A549 (cell line): ENCODE data around the gene P2RX3. TPM values are rescaled to one million over a fixed set of nuclear protein-coding genes. Genes with fewer than 3 reads are reported as not detected.

Experiments
- ATAC-seq, 2 experiments: fragments of 200-7000 bp in 1 of 2; fragments of >200 bp in 1 of 2; cut with Nextera tagmentation in 1 of 2; cut with Tn5 transposase in 1 of 2; 3 replicates each; pipeline versions ENCODE4 v1.8.0 to v1.9.1; 2018 to 2020; ENCODE audit warnings: mild to moderate bottlenecking in 1 of 2, moderate library complexity in 1 of 2
- CTCF ChIA-PET: fragments of 300-600 bp; sonication (Branson Sonifier 250); formaldehyde crosslinking; extraction: SDS; loops from one replicate; lab custom pipeline; 2021; ENCODE audit warnings: antibody characterized with exemption, inconsistent platforms; lab: Yijun Ruan, JAX
- POLR2A ChIA-PET: fragments of 350-600 bp; formaldehyde crosslinking; extraction: SDS; loops from one replicate; lab custom pipeline; 2021; ENCODE audit warnings: antibody characterized with exemption, inconsistent platforms; lab: Yijun Ruan, JAX
- DNase-seq, 2 experiments: peaks; one replicate each; pipeline versions ENCODE4 v3.0.0 to v3.0.0-alpha.2; 2011 to 2016; ENCODE audit warnings: low read depth in 1 of 2, low spot score in 1 of 2
- FAIRE-seq: peaks from 2 replicates; lab custom pipeline; 2011; peaks lifted over from hg19 to GRCh38; lab: Jason Lieb, UNC
- H3K27ac ChIP-seq, 2 experiments: fragments of >200 bp; sonication (Bioruptor Twin); formaldehyde crosslinking; 3 replicates each; pipeline ENCODE4 v1.5.1; 2016 to 2017
- H3K4me1 ChIP-seq: fragments of >200 bp; sonication (Bioruptor Twin); formaldehyde crosslinking; 3 replicates; pipeline ENCODE4 v1.6.1; 2016
- H3K4me2 ChIP-seq: fragments of >200 bp; sonication (Bioruptor Twin); formaldehyde crosslinking; 3 replicates; pipeline ENCODE4 v1.6.1; 2016
- H3K4me3 ChIP-seq: fragments of >200 bp; sonication (Bioruptor Twin); formaldehyde crosslinking; 3 replicates; pipeline ENCODE4 v1.5.1; 2016
- H3K9me3 ChIP-seq: fragments of >200 bp; sonication (Bioruptor Twin); formaldehyde crosslinking; 3 replicates; pipeline ENCODE4 v1.6.1; 2016
- BHLHE40 ChIP-seq: IDR thresholded peaks from 2 replicates; pipeline ENCODE4 v1.6.1; 2012; ENCODE audit warnings: low read depth, low read length, inconsistent platforms
- CEBPB ChIP-seq, 2 experiments: fragments of >200 bp in 1 of 2; sonication (Bioruptor Twin) in 1 of 2; formaldehyde crosslinking in 1 of 2; IDR thresholded peaks; 2 replicates each; pipeline ENCODE4 v1.6.1; 2012 to 2016
- CHD4 ChIP-seq: fragments of 200-600 bp; sonication (generic); IDR thresholded peaks from 2 replicates; pipeline ENCODE4 v1.6.1; 2016; ENCODE audit warnings: antibody characterized with exemption, mild to moderate bottlenecking, borderline replicate concordance
- EHMT2 ChIP-seq: fragments of 200-600 bp; sonication (generic); IDR thresholded peaks from 2 replicates; pipeline ENCODE4 v1.6.1; 2016; ENCODE audit warnings: antibody characterized with exemption, low read depth, mild to moderate bottlenecking, moderate library complexity
- ESRRA ChIP-seq: fragments of 150-350 bp; IDR thresholded peaks from 2 replicates; pipeline ENCODE4 v1.6.1; 2014; ENCODE audit warnings: mild to moderate bottlenecking, low read length, borderline replicate concordance
- FOSB ChIP-seq: fragments of 250-450 bp; sonication (Bioruptor Pico); IDR thresholded peaks from 2 replicates; pipeline ENCODE4 v1.5.0; 2020; ENCODE audit warnings: mild to moderate bottlenecking, moderate library complexity
- FOSL2 ChIP-seq, 2 experiments: fragments of 450-650 bp in 1 of 2; fragments of >200 bp in 1 of 2; sonication (Bioruptor Twin) in 1 of 2; formaldehyde crosslinking; IDR thresholded peaks; 2 replicates each; pipeline versions ENCODE4 v1.5.0 to v1.6.1; 2016 to 2020; ENCODE audit warnings: mild to moderate bottlenecking in 1 of 2, moderate library complexity in 1 of 2
- HDAC2 ChIP-seq: fragments of 200-600 bp; sonication (generic); IDR thresholded peaks from 2 replicates; pipeline ENCODE4 v1.6.1; 2016
- HOXB13 ChIP-seq: fragments of 250-450 bp; sonication (Bioruptor Pico); IDR thresholded peaks from 2 replicates; pipeline ENCODE4 v1.5.0; 2020; ENCODE audit warnings: low read depth, mild to moderate bottlenecking, moderate library complexity
- KDM5A ChIP-seq: fragments of 200-600 bp; sonication (generic); IDR thresholded peaks from 2 replicates; pipeline ENCODE4 v1.6.1; 2016; ENCODE audit warnings: antibody characterized with exemption, mild to moderate bottlenecking
- MAFK ChIP-seq: fragments of 450-650 bp; IDR thresholded peaks from 2 replicates; pipeline ENCODE4 v1.6.1; 2014; ENCODE audit not compliant: partially characterized antibody
- MAZ ChIP-seq: fragments of 150-350 bp; IDR thresholded peaks from 2 replicates; pipeline ENCODE4 v1.6.1; 2014; ENCODE audit warnings: antibody characterized with exemption, low read depth, low read length, borderline replicate concordance
- MYC ChIP-seq: IDR thresholded peaks from 2 replicates; pipeline ENCODE4 v1.6.1; 2012; ENCODE audit warnings: mild to moderate bottlenecking, inconsistent platforms, low read length, improper control_type of control experiment, borderline replicate concordance
- NPAS2 ChIP-seq: fragments of 250-450 bp; sonication (Bioruptor Pico); IDR thresholded peaks from 2 replicates; pipeline ENCODE4 v1.8.0; 2022; ENCODE audit warnings: mild to moderate bottlenecking, moderate library complexity, borderline replicate concordance
- POLR2A ChIP-seq: IDR thresholded peaks from 2 replicates; pipeline ENCODE4 v1.6.1; 2012; ENCODE audit warnings: mild to moderate bottlenecking, low read length
- POLR2AphosphoS2 ChIP-seq: conservative IDR thresholded peaks from 2 replicates; pipeline ENCODE4 v1.6.1; 2012; ENCODE audit warnings: low read length, improper control_type of control experiment, inconsistent platforms
- RFX5 ChIP-seq: fragments of 450-650 bp; IDR thresholded peaks from 2 replicates; pipeline ENCODE4 v1.7.1; 2014; ENCODE audit warnings: antibody characterized with exemption, mild to moderate bottlenecking, moderate library complexity
- TFCP2L1 ChIP-seq: fragments of 250-450 bp; sonication (Bioruptor Pico); IDR thresholded peaks from 2 replicates; pipeline ENCODE4 v1.5.0; 2021; ENCODE audit warnings: mild to moderate bottlenecking
- ZC3H11A ChIP-seq: fragments of 450-650 bp; IDR thresholded peaks from 2 replicates; pipeline ENCODE4 v1.6.1; 2014; ENCODE audit warnings: antibody characterized with exemption, mild to moderate bottlenecking
- ZNF302 ChIP-seq: fragments of 250-450 bp; sonication (Bioruptor Pico); IDR thresholded peaks from 2 replicates; pipeline ENCODE4 v1.9.0; 2021; ENCODE audit warnings: inconsistent platforms, mild to moderate bottlenecking, moderate library complexity
- ZSCAN20 ChIP-seq: fragments of 250-450 bp; sonication (Bioruptor Pico); IDR thresholded peaks from 2 replicates; pipeline ENCODE4 v1.8.0; 2022; ENCODE audit warnings: mild to moderate bottlenecking, moderate library complexity
- WGBS: methylation state at CpG from one replicate; pipeline ENCODE4 v1.1.6; 2017; ENCODE audit errors: missing lambda C conversion rate; 5-methylcytosine and 5-hydroxymethylcytosine counted together
- polyA plus RNA-seq, 4 experiments: library from polyadenylated mRNA; depleted of rRNA in 3 of 4; stranded (reverse); fragments of >200 nt; fragmentation: RNase III in 1 of 4; extraction: RNeasy Plus Mini Kit Qiagen cat#74134 plus additional on column Dnase treatment in 1 of 4; gene quantifications; 2 replicates in 3 of 4; 3 replicates in 1 of 4; pipeline ENCODE4 v1.2.3, GENCODE V29; 2011 to 2017
- TF ChIP-seq, protein P1 (sequence below): IDR thresholded peaks from 2 replicates; pipeline ENCODE4 v1.6.1; 2012; ENCODE audit warnings: low read depth, borderline replicate concordance
- TF ChIP-seq, protein P2 (sequence below): IDR thresholded peaks from 2 replicates; pipeline ENCODE4 v1.6.1; 2012
- TF ChIP-seq, protein P3 (sequence below): fragments of 150-350 bp; IDR thresholded peaks from 2 replicates; pipeline ENCODE4 v1.6.1; 2014; ENCODE audit warnings: low read depth, mild to moderate bottlenecking, low read length

The P2RX3 gene
- polyA plus RNA-seq, 2 of the 4 experiments (the other 2 are of a cell fraction) = 0.05 to 0.37 TPM

DNA sequence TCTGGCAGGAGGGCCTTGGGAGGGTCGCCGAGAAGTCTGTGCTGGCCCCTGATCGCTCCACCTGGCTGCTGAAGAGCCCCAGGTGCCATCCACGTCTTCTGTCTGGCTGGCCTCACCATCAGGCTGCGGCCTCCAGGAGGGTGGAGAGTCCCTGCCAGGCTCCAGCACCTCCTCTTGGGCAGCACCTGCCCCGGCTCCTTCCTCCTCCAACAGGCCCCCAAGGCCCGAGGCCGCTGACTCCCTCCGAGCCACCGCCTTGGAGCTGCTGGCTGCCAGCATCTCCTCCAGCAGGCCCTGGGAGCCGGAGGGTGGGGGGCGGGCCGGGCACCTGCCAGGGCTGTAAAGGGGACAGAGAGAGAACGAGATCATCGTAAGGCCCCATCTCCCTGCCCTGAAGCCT is 35.7 kb upstream of the P2RX3 start:
- Histone ChIP-seq H3K9me3 (peaks cover 17% of the 10 kb centered on the region), H3K4me3 (no peak overlapping the region), H3K27ac (no peak overlapping the region), H3K4me1 (peaks cover 16% of the 10 kb centered on the region), H3K4me2 (no peak overlapping the region)
- TF ChIP-seq ESRRA = no peak
- no peak for TF ChIP-seq MAZ
- TF ChIP-seq, protein P1, sequence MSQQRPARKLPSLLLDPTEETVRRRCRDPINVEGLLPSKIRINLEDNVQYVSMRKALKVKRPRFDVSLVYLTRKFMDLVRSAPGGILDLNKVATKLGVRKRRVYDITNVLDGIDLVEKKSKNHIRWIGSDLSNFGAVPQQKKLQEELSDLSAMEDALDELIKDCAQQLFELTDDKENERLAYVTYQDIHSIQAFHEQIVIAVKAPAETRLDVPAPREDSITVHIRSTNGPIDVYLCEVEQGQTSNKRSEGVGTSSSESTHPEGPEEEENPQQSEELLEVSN = no peak
- no peak for ATAC-seq
- WGBS = 95% methylated on average over 4 of the region's 15 CpGs
- DNase-seq = no peak
- POLR2A ChIA-PET = no interaction called here
- CTCF ChIA-PET = interaction anchor here (2.0 kb wide), 1 partner anchor 9 kb away, joined by 5 read pairs; no protein-coding TSS in a partner anchor
- FAIRE-seq = no peak

DNA sequence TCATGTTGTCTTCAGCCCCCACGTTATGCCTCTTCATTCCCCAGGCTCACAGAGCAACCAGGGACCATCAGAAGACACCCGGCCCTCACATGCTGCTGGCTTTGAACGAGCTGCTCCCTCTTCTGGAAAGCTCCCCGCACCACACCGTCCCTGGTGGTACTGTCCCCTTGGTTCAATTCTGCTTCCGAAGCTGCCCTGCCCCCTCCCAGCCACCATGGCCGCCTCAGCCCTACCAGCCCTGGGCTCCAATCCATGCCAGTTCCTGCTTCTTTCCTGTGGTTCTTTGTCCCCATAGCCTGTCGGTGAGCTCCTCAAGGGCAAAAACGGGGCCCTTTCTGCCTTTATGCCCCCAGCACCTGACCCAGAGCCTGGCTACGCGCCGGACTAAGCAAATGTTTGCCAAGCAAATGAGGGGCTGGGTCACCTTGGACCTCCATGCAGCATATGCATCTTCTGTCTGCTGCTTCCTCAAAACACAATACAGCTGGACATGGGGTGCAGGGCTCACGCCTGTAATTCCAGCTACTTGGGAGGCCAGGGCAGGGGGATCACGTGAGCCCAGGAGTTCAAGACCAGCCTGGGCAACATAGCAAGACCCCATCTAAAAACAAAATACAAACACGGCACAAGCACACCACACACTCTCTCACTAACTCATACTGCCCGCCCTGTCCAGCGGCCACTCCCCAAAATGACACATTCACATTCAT is 34.7 kb upstream of the P2RX3 start:
- Histone ChIP-seq H3K4me2 (no peak overlapping the region), H3K9me3 (peaks cover 17% of the 10 kb centered on the region), H3K4me1 (peaks cover 25% of the 10 kb centered on the region)
- no peak for DNase-seq
- TF ChIP-seq MYC = no peak
- no peak for TF ChIP-seq ZSCAN20 (CRISPR knock-in tag)
- no peak for TF ChIP-seq NPAS2 (CRISPR knock-in tag)
- TF ChIP-seq CEBPB (IDR thresholded peaks at IDR 0.05) = no peak
- TF ChIP-seq MAFK = no peak
- TF ChIP-seq, protein P2, sequence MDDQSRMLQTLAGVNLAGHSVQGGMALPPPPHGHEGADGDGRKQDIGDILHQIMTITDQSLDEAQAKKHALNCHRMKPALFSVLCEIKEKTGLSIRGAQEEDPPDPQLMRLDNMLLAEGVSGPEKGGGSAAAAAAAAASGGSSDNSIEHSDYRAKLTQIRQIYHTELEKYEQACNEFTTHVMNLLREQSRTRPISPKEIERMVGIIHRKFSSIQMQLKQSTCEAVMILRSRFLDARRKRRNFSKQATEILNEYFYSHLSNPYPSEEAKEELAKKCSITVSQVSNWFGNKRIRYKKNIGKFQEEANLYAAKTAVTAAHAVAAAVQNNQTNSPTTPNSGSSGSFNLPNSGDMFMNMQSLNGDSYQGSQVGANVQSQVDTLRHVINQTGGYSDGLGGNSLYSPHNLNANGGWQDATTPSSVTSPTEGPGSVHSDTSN = no peak
- TF ChIP-seq, protein P3, sequence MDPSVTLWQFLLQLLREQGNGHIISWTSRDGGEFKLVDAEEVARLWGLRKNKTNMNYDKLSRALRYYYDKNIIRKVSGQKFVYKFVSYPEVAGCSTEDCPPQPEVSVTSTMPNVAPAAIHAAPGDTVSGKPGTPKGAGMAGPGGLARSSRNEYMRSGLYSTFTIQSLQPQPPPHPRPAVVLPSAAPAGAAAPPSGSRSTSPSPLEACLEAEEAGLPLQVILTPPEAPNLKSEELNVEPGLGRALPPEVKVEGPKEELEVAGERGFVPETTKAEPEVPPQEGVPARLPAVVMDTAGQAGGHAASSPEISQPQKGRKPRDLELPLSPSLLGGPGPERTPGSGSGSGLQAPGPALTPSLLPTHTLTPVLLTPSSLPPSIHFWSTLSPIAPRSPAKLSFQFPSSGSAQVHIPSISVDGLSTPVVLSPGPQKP = no peak
- TF ChIP-seq, all 56 proteins: peak for 0
- H3K27ac ChIP-seq = no peak overlapping the region
- ChIA-PET POLR2A (no interaction called here), CTCF (interaction anchor here (1.0 to 2.0 kb wide), 3 partner anchors 10 to 26 kb away, joined by 3 to 5 read pairs (median 3); no protein-coding TSS in a partner anchor)
- ATAC-seq (peak; percentile 15 to 27; a peak in 4 of 6 replicates), FAIRE-seq (no peak)
- 94% methylated on average over 17 of the region's 17 CpGs for WGBS
- no peak overlapping the region for H3K4me3 ChIP-seq

DNA sequence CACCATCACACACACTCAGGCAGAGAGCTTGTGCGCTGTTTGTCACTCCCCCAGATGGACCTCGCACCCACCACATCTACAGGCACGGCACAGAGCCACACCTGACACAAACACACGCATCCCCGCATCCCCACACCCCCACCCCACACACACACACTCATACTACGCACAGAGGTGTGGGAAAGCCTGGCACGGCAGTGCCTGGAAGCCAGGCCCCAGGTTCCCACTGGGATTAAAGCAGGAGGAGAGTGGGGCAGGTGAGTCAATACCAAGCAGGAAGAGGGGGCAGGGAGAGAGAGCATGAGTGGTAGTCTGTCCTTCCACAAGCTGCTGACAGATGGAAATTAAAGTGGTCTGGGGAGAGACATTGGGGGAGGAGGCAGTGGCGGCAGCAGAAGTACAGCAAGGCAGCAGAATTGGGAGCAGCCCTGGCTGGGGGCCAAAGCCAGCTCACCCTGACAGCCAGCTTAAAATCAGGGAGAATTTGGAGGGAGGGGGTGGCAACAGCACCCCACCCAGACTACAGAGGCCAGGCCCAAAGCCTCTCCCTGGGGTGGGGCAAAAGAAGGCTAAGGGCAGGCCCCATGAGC is 34.1 kb upstream of the P2RX3 start:
- ChIA-PET POLR2A (no interaction called here), CTCF (interaction anchor here (0.9 to 1.1 kb wide), 3 partner anchors 17 to 463 kb away, joined by 3 read pairs; no protein-coding TSS in a partner anchor)
- DNase-seq = no peak
- TF ChIP-seq ZSCAN20 (CRISPR knock-in tag) (no peak), EHMT2 (no peak), CHD4 (no peak), FOSB (CRISPR knock-in tag) (no peak), BHLHE40 (no peak), KDM5A (no peak), FOSL2 (IDR thresholded peaks at IDR 0.05) (no peak), FOSL2 (CRISPR knock-in tag; IDR thresholded peaks at IDR 0.05) (no peak), HDAC2 (no peak), POLR2A (no peak), MAZ (no peak), TFCP2L1 (CRISPR knock-in tag) (no peak), ZNF302 (no peak), RFX5 (no peak), ZC3H11A (no peak), HOXB13 (no peak), POLR2AphosphoS2 (no peak)
- 93% methylated on average over 7 of the region's 8 CpGs for WGBS
- no peak for ATAC-seq
- Histone ChIP-seq H3K4me2 (no peak overlapping the region), H3K4me1 (peaks cover 32% of the 10 kb centered on the region), H3K9me3 (peaks cover 14% of the 10 kb centered on the region), H3K4me3 (no peak overlapping the region), H3K27ac (peak overlapping the region in 1 of 2 experiments; percentile 0; a peak in 1 of 6 replicates)
- FAIRE-seq = no peak
